Natural killer cell (primary cell): Measurements from ENCODE around the gene BCL2L1. TPM values are rescaled to one million over a fixed set of nuclear protein-coding genes. Genes with fewer than 3 reads are reported as not detected.
A peak's percentile ranks its signal among the peaks of the same experiment; 100 is the strongest.

Experiments used
- ATAC-seq, 3 donors: fragments of 150-1000 bp in 2 of 3; fragments of 200-7000 bp in 1 of 3; cut with Tn5 transposase; 1 replicate in 1 of 3; 2 replicates in 2 of 3; pipeline ENCODE4 v1.10.0; 2021; ENCODE audit warnings: mild to moderate bottlenecking in 2 of 3, moderate library complexity in 2 of 3
- DNase-seq, 2 donors: peaks; one replicate each; pipeline versions ENCODE4 v3.0.0 to v3.0.0-alpha.2; 2013 to 2021; ENCODE audit warnings: mixed read lengths in 1 of 2
- H3K27ac ChIP-seq: one replicate; pipeline ENCODE4 v1.5.1; 2013; ENCODE audit warnings: mild to moderate bottlenecking, low read length
- H3K27me3 ChIP-seq: one replicate; pipeline ENCODE4 v1.6.1; 2013; ENCODE audit warnings: low read length; ENCODE audit not compliant: control insufficient read depth, insufficient read depth
- H3K36me3 ChIP-seq: one replicate; pipeline ENCODE4 v1.6.1; 2013; ENCODE audit warnings: low read length; ENCODE audit not compliant: control insufficient read depth, insufficient read depth
- H3K4me1 ChIP-seq: one replicate; pipeline ENCODE4 v1.6.1; 2013; ENCODE audit warnings: low read length; ENCODE audit not compliant: control insufficient read depth, insufficient read depth
- H3K4me3 ChIP-seq: one replicate; pipeline ENCODE4 v1.5.1; 2013; ENCODE audit warnings: low read length
- H3K9me3 ChIP-seq: one replicate; pipeline ENCODE4 v1.6.1; 2013; ENCODE audit warnings: low read length; ENCODE audit not compliant: control insufficient read depth, insufficient read depth
- H3K27ac Mint-ChIP-seq, 2 donors: one replicate each; pipeline ENCODE4 v1.8.0; 2022; ENCODE audit warnings: mild to moderate bottlenecking in 2 of 2, mixed read lengths in 2 of 2, moderate library complexity in 1 of 2
- H3K27me3 Mint-ChIP-seq, 2 donors: one replicate each; pipeline ENCODE4 v1.8.0; 2022; ENCODE audit warnings: low read depth in 2 of 2, mixed read lengths in 2 of 2
- H3K36me3 Mint-ChIP-seq: one replicate; pipeline ENCODE4 v1.8.0; 2022; ENCODE audit warnings: mixed read lengths
- H3K4me1 Mint-ChIP-seq, 2 donors: one replicate each; pipeline ENCODE4 v1.8.0; 2022; ENCODE audit warnings: mixed read lengths in 2 of 2
- H3K4me3 Mint-ChIP-seq: one replicate; pipeline ENCODE4 v1.8.0; 2022; ENCODE audit warnings: mild to moderate bottlenecking, moderate library complexity, mixed read lengths
- H3K9me3 Mint-ChIP-seq, 2 donors: one replicate each; pipeline ENCODE4 v1.8.0; 2022; ENCODE audit warnings: mixed read lengths in 2 of 2
- WGBS: methylation state at CpG from one replicate; pipeline ENCODE4 v1.1.7; 2013; ENCODE audit warnings: missing lambda C conversion rate; ENCODE audit not compliant: insufficient coverage; 5-methylcytosine and 5-hydroxymethylcytosine counted together
- intact Hi-C: fragments of 100-400 bp; cut with micrococcal nuclease; formaldehyde crosslinking; loops from one replicate; pipeline ENCODE4 v1.14.2; 2022
- total RNA-seq, 4 donors: library from RNA; stranded (reverse); fragments of 120-200 nt in 1 of 4; gene quantifications; one replicate each; pipeline versions ENCODE4 v1.2.3 to v1.2.4, GENCODE V29; 2013 to 2022
- TF ChIP-seq, protein P1 (sequence below): fragments of 200-600 bp; IDR thresholded peaks from one replicate; pipeline ENCODE4 v1.8.0; 2022; ENCODE audit warnings: antibody characterized with exemption

Gene BCL2L1
- total RNA-seq, 3 donors from 2014 or later (not counting 1 experiment from before 2014, with no cell fraction given) = 67.4 to 92.6 (median 78.6) TPM

DNA sequence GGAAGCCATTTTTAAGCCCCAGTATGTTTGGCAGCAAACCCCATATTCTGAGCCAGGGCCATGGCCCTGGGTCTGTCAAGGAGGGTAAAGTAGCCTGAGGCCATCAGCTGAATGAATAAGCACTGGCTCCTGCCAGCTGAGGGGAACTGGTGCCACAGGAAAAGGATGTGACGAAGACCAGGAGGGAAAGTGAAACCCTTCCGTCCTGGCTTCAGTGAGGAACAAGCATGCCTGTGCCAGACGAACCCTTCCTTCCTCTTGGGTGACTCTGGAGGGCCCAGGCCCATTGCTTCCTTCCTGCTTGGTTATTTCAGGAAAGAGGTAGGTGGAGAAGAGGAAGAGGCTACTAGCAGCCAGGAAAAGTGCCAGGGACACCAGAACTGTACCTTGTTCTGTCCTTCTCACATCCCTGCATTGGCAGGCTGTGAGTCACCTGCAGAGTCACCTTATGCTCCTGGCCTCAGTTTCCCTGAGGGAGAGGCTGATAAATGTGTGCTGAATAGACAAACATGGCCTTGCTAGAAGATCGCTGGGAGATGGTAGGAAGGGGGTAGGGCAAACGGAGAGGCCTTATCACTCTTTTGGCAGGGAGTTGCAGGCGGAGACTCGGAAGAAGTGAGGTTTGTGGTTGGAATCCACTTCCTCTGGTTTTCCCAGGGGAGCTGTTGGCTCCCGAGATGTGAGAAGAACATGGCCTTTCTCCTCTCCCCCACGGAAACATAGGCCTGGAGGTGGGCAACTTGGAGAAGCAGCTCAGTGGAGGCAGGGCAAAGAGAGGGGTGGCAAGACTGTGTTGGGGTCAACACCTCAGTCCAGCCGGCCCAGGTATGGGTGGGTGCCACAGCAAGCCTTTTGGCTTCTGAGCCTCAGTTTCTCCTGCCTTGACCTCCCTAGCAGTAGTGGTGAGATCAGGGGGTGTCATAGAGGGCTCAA, 47.5 kb downstream of the BCL2L1 start:
- H3K36me3 Mint-ChIP-seq = peaks cover under 1% of the 10 kb centered on the region
- peaks cover 84 to 88% of the 10 kb centered on the region in 2 donors for H3K4me1 Mint-ChIP-seq
- H3K9me3 Mint-ChIP-seq = no peaks in the 10 kb centered on the region
- ATAC-seq (peak; percentile 80 to 87 (median 82)), DNase-seq (peak; percentile 58 to 88)
- H3K9me3 ChIP-seq = no peaks in the 10 kb centered on the region
- H3K4me1 ChIP-seq = peaks cover 96% of the 10 kb centered on the region
- H3K27ac ChIP-seq = peak overlapping the region; percentile 90
- intact Hi-C loops = loop anchor here (1.0 to 2.0 kb wide), 3 partner anchors 9 to 48 kb away; partner anchors contain the start of gene BCL2L1
- H3K4me3 ChIP-seq = peak overlapping the region; percentile 58
- 0% methylated on average over 8 of the region's 10 CpGs for WGBS
- peak overlapping the region; percentile 95 for H3K4me3 Mint-ChIP-seq
- TF ChIP-seq, protein P1, sequence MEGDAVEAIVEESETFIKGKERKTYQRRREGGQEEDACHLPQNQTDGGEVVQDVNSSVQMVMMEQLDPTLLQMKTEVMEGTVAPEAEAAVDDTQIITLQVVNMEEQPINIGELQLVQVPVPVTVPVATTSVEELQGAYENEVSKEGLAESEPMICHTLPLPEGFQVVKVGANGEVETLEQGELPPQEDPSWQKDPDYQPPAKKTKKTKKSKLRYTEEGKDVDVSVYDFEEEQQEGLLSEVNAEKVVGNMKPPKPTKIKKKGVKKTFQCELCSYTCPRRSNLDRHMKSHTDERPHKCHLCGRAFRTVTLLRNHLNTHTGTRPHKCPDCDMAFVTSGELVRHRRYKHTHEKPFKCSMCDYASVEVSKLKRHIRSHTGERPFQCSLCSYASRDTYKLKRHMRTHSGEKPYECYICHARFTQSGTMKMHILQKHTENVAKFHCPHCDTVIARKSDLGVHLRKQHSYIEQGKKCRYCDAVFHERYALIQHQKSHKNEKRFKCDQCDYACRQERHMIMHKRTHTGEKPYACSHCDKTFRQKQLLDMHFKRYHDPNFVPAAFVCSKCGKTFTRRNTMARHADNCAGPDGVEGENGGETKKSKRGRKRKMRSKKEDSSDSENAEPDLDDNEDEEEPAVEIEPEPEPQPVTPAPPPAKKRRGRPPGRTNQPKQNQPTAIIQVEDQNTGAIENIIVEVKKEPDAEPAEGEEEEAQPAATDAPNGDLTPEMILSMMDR = no peak
- peak overlapping the region; percentile 89 to 100 for H3K27ac Mint-ChIP-seq
- H3K27me3 Mint-ChIP-seq = no peaks in the 10 kb centered on the region
- H3K36me3 ChIP-seq = peaks cover 14% of the 10 kb centered on the region
- no peaks in the 10 kb centered on the region for H3K27me3 ChIP-seq

GRCh38 chr20:31673943-31674463, 48.7 kb downstream of the BCL2L1 start:
- H3K36me3 Mint-ChIP-seq = no peaks in the 10 kb centered on the region
- TF ChIP-seq, protein P1 = no peak
- H3K36me3 ChIP-seq = peaks cover 9% of the 10 kb centered on the region
- peak; percentile 40 to 67 (median 42) for ATAC-seq
- no peaks in the 10 kb centered on the region for H3K27me3 Mint-ChIP-seq
- intact Hi-C loops = loop anchor here (2.0 kb wide), 2 partner anchors 19 to 49 kb away; partner anchors contain the start of gene BCL2L1
- H3K9me3 ChIP-seq = no peaks in the 10 kb centered on the region
- WGBS = 8% methylated on average over 2 of the region's 2 CpGs
- peak overlapping the region; percentile 90 for H3K27ac ChIP-seq
- peak overlapping the region; percentile 95 for H3K4me3 Mint-ChIP-seq
- peak in 1 of 2 donors; percentile 50 for DNase-seq
- peaks cover 96% of the 10 kb centered on the region for H3K4me1 ChIP-seq
- no peak overlapping the region for H3K4me3 ChIP-seq
- H3K9me3 Mint-ChIP-seq = no peaks in the 10 kb centered on the region
- peak overlapping the region; percentile 89 to 100 for H3K27ac Mint-ChIP-seq
- peaks cover 84 to 88% of the 10 kb centered on the region in 2 donors for H3K4me1 Mint-ChIP-seq
- H3K27me3 ChIP-seq = no peaks in the 10 kb centered on the region

DNA sequence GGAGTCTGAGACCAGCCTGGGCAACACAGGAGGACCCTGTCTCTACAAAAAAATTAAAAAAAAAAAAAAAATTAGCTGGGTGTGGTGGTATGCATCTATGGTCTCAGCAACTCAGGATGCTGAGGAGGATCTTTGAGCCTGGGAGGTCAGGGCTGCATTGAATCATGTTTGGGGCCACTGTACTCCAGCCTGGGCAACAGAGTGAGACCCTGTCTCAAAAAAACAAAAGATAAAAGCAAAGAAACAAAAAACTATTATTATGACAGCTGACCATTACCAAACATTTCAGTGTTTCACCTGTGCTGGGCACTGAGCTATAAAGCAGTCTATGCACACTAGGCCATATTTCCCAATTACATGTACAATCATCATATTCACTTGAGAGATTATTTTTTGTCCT, 49.2 kb downstream of the BCL2L1 start:
- peaks cover 96% of the 10 kb centered on the region for H3K4me1 ChIP-seq
- H3K27me3 ChIP-seq = no peaks in the 10 kb centered on the region
- no peaks in the 10 kb centered on the region for H3K9me3 ChIP-seq
- ATAC-seq = no peak
- intact Hi-C loops = no loop called here
- peak overlapping the region; percentile 89 to 100 for H3K27ac Mint-ChIP-seq
- H3K4me3 Mint-ChIP-seq = peak overlapping the region; percentile 11
- peak overlapping the region; percentile 90 for H3K27ac ChIP-seq
- H3K27me3 Mint-ChIP-seq = no peaks in the 10 kb centered on the region
- TF ChIP-seq, protein P1 = no peak
- peaks cover 6% of the 10 kb centered on the region for H3K36me3 ChIP-seq
- no peak overlapping the region for H3K4me3 ChIP-seq
- H3K4me1 Mint-ChIP-seq = peaks cover 80 to 83% of the 10 kb centered on the region in 2 donors
- H3K36me3 Mint-ChIP-seq = no peaks in the 10 kb centered on the region
- H3K9me3 Mint-ChIP-seq = no peaks in the 10 kb centered on the region
- DNase-seq = no peak
